ENCODE measurements around the gene HYAL2. TPM values are rescaled to one million over a fixed set of nuclear protein-coding genes. Genes with fewer than 3 reads are reported as not detected.

The HYAL2 gene
- total RNA-seq, 1 experiment from 2014 or later, result 35.7 TPM

DNA sequence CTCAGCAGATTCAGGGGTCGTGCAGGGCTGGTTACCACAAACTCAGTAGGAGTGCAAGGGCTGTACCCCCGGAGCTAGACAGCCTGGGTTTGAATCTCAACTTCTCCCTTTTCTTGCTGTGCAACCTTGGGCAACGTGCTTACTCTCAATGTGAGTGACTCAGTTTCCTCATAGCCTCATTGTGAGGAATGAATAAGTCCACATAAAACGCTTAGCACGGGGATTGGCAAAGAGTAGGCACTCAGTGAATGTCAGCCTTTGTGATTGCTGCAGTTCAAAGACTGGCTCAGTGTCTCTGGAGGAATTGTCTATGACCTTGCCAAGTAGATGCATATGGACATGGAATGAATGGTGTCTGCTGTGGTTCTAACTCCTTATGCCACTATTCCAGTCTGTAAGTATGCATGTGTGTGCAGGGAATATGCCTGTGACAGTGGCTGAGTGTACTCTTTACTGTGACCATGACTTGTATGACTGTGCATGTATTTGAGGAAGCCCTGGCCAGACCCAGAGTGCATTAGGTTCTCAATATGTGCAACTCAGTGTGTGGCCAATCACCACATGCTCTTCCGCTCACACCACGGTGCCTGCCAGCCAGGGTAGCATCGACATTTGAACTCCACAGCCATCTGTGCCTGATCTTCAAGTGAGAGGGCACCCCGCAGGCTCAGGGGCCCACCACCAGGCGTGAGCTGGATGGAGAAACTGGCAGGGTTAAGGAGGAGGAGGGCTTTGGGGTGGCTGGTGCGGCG lies 22.4 kb downstream of the HYAL2 start:
- intact Hi-C loops (cut with micrococcal nuclease; ENCODE audit: unreplicated experiment), result no loop called here
- Mint-ChIP-seq H3K9me3 (ENCODE audit: low read depth, unreplicated experiment) (no peaks in the 10 kb centered on the region), H3K27ac (ENCODE audit: unreplicated experiment) (peak overlapping the region; percentile 85), H3K36me3 (ENCODE audit: insufficient read depth, unreplicated experiment) (peaks cover 28% of the 10 kb centered on the region), H3K27me3 (ENCODE audit: unreplicated experiment) (no peaks in the 10 kb centered on the region), H3K4me3 (ENCODE audit: low read depth, unreplicated experiment) (peak overlapping the region; percentile 96), H3K4me1 (ENCODE audit: low read depth, unreplicated experiment) (peaks cover 24% of the 10 kb centered on the region)
- no peak for DNase-seq
- TSS peak; percentile 96 for BruUV-seq (replicated peaks)
- CTCF ChIA-PET, result interaction anchor here (0.8 to 1.6 kb wide), 6 partner anchors 17 to 74 kb away, joined by 3 to 6 read pairs (median 4); no protein-coding TSS in a partner anchor
- TF ChIP-seq CTCF (IDR thresholded peaks at IDR 0.05; ENCODE audit: unreplicated experiment), result no peak

DNA sequence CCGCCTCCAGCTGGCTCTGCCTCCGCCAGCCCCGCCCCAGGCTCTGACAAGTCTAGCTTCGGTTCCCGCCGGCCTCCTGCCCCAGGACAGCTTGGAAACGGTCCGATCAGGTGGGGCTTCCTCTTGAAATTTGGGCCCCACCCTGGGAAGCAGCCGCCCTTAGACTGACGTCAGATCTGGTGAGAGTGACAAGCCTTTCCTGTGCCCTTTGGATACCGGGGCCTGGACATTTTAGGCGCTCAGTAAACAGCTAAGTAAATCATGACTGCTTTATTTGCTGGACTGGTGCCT lies 23.0 kb downstream of the HYAL2 start:
- peak overlapping the region; percentile 85 for H3K27ac Mint-ChIP-seq (ENCODE audit: unreplicated experiment)
- intact Hi-C loops (cut with micrococcal nuclease; ENCODE audit: unreplicated experiment), result no loop called here
- no peak for TF ChIP-seq CTCF (IDR thresholded peaks at IDR 0.05; ENCODE audit: unreplicated experiment)
- no peak for DNase-seq
- H3K4me3 Mint-ChIP-seq (ENCODE audit: low read depth, unreplicated experiment), result peak overlapping the region; percentile 96
- no peaks in the 10 kb centered on the region for H3K9me3 Mint-ChIP-seq (ENCODE audit: low read depth, unreplicated experiment)
- H3K36me3 Mint-ChIP-seq (ENCODE audit: insufficient read depth, unreplicated experiment), result peaks cover 28% of the 10 kb centered on the region
- H3K27me3 Mint-ChIP-seq (ENCODE audit: unreplicated experiment), result no peaks in the 10 kb centered on the region
- H3K4me1 Mint-ChIP-seq (ENCODE audit: low read depth, unreplicated experiment), result peaks cover 24% of the 10 kb centered on the region
- CTCF ChIA-PET, result interaction anchor here (0.8 to 1.6 kb wide), 6 partner anchors 17 to 73 kb away, joined by 3 to 6 read pairs (median 4); no protein-coding TSS in a partner anchor
- BruUV-seq (replicated peaks), result no TSS peak

GRCh38 chr3:50298836-50299637 lies 23.5 kb downstream of the HYAL2 start, which contains the start of the genes HYAL3 and NAA80:
Gene HYAL3 (minus strand): TSS chr3:50299405. CDS start chr3:50295602, 3,803 bp downstream.
Gene NAA80 (minus strand): TSS chr3:50299405. CDS start chr3:50297463, 1,942 bp downstream.
- H3K4me3 Mint-ChIP-seq (ENCODE audit: low read depth, unreplicated experiment), result peak within 1 kb of the TSS; percentile 96
- H3K27ac Mint-ChIP-seq (ENCODE audit: unreplicated experiment), result peak within 1 kb of the TSS; percentile 85
- peaks cover 28% of the 10 kb centered on the region for H3K36me3 Mint-ChIP-seq (ENCODE audit: insufficient read depth, unreplicated experiment)
- intact Hi-C loops (cut with micrococcal nuclease; ENCODE audit: unreplicated experiment), result no loop called here
- no peaks in the 10 kb centered on the region for H3K9me3 Mint-ChIP-seq (ENCODE audit: low read depth, unreplicated experiment)
- peaks cover 24% of the 10 kb centered on the region for H3K4me1 Mint-ChIP-seq (ENCODE audit: low read depth, unreplicated experiment)
- no peaks in the 10 kb centered on the region for H3K27me3 Mint-ChIP-seq (ENCODE audit: unreplicated experiment)
- TF ChIP-seq CTCF (IDR thresholded peaks at IDR 0.05; ENCODE audit: unreplicated experiment), result peak; percentile 46
- BruUV-seq (replicated peaks), result TSS peak; percentile 38
- peak; percentile 99 for DNase-seq
- CTCF ChIA-PET, result interaction anchor here (0.6 to 1.6 kb wide), 7 partner anchors 18 to 72 kb away, joined by 3 to 7 read pairs (median 5); no protein-coding TSS in a partner anchor

GRCh38 chr3:50297896-50298725 lies 24.4 kb downstream of the HYAL2 start:
- TF ChIP-seq CTCF (IDR thresholded peaks at IDR 0.05; ENCODE audit: unreplicated experiment), result no peak
- no peaks in the 10 kb centered on the region for H3K9me3 Mint-ChIP-seq (ENCODE audit: low read depth, unreplicated experiment)
- H3K4me1 Mint-ChIP-seq (ENCODE audit: low read depth, unreplicated experiment), result peaks cover 25% of the 10 kb centered on the region
- intact Hi-C loops (cut with micrococcal nuclease; ENCODE audit: unreplicated experiment), result no loop called here
- no peaks in the 10 kb centered on the region for H3K27me3 Mint-ChIP-seq (ENCODE audit: unreplicated experiment)
- BruUV-seq (replicated peaks), result no TSS peak
- H3K36me3 Mint-ChIP-seq (ENCODE audit: insufficient read depth, unreplicated experiment), result peaks cover 28% of the 10 kb centered on the region
- peak overlapping the region; percentile 85 for H3K27ac Mint-ChIP-seq (ENCODE audit: unreplicated experiment)
- DNase-seq, result no peak
- CTCF ChIA-PET, result no interaction called here
- H3K4me3 Mint-ChIP-seq (ENCODE audit: low read depth, unreplicated experiment), result peak overlapping the region; percentile 96

Measured in Calu3 (cell line).